ENCODE data around the gene KIAA0319L. TPM values are rescaled to one million over a fixed set of nuclear protein-coding genes. Genes with fewer than 3 reads are reported as not detected.

KIAA0319L gene
- total RNA-seq, 1 experiment from 2014 or later, result 46.4 TPM

GRCh38 chr1:35439626-35440025 is 117.6 kb downstream of the KIAA0319L start:
- no peak overlapping the region for H3K9ac ChIP-seq (ENCODE audit: extremely low read depth, insufficient read length, low read length)
- no peak for DNase-seq
- Mint-ChIP-seq H3K4me3 (no peak overlapping the region), H3K9me3 (no peaks in the 10 kb centered on the region), H3K27me3 (ENCODE audit: low read depth) (no peaks in the 10 kb centered on the region), H3K27ac (peak overlapping the region in 1 of 3 experiments; percentile 63; a peak in 2 of 7 replicates), H3K36me3 (ENCODE audit: insufficient read depth in 1 of 3, low read depth in 3 of 3) (peaks cover 36 to 82% (median 70%) of the 10 kb centered on the region in 3 experiments; a peak in 6 of 7 replicates), H3K4me1 (no peaks in the 10 kb centered on the region)
- H3K23ac ChIP-seq (ENCODE audit: insufficient read length, low read depth, low read length), result no peak overlapping the region
- H3K27me3 ChIP-seq (ENCODE audit: insufficient read depth, low read length), result no peaks in the 10 kb centered on the region
- H2BK5ac ChIP-seq (ENCODE audit: insufficient read length, low read length), result no peak overlapping the region
- no peak overlapping the region for H3K4ac ChIP-seq (ENCODE audit: low read depth, low read length)
- H3K4me2 ChIP-seq (ENCODE audit: insufficient read depth, insufficient read length, low read length), result no peak overlapping the region
- no peak overlapping the region for H2AK5ac ChIP-seq (ENCODE audit: insufficient read length, low read length)
- H3K9me3 ChIP-seq (ENCODE audit: control insufficient read depth, low read depth, low read length), result no peaks in the 10 kb centered on the region
- no peak overlapping the region for H4K91ac ChIP-seq (ENCODE audit: insufficient read length, low read depth, low read length)
- H2BK20ac ChIP-seq (ENCODE audit: low read depth, low read length, poor library complexity, severe bottlenecking), result no peak overlapping the region
- H3K27ac ChIP-seq (ENCODE audit: insufficient read length, low read depth, low read length), result no peak overlapping the region
- H3T11ph ChIP-seq (ENCODE audit: low read length), result no peak overlapping the region
- H3K23me2 ChIP-seq (ENCODE audit: insufficient read length, low read depth, low read length, poor library complexity, severe bottlenecking), result no peaks in the 10 kb centered on the region
- no peaks in the 10 kb centered on the region for H3K79me2 ChIP-seq (ENCODE audit: insufficient read depth, low read length)
- no peak overlapping the region for H3K56ac ChIP-seq (ENCODE audit: insufficient read length, low read depth, low read length)
- H3K4me1 ChIP-seq (ENCODE audit: insufficient read depth, low read length), result no peaks in the 10 kb centered on the region
- no peak overlapping the region for H4K5ac ChIP-seq (ENCODE audit: insufficient read length, low read depth, low read length)
- H2AFZ ChIP-seq (ENCODE audit: low read length), result no peak overlapping the region
- no peak overlapping the region for H2BK15ac ChIP-seq (ENCODE audit: low read depth, low read length)
- TF ChIP-seq, protein P1, sequence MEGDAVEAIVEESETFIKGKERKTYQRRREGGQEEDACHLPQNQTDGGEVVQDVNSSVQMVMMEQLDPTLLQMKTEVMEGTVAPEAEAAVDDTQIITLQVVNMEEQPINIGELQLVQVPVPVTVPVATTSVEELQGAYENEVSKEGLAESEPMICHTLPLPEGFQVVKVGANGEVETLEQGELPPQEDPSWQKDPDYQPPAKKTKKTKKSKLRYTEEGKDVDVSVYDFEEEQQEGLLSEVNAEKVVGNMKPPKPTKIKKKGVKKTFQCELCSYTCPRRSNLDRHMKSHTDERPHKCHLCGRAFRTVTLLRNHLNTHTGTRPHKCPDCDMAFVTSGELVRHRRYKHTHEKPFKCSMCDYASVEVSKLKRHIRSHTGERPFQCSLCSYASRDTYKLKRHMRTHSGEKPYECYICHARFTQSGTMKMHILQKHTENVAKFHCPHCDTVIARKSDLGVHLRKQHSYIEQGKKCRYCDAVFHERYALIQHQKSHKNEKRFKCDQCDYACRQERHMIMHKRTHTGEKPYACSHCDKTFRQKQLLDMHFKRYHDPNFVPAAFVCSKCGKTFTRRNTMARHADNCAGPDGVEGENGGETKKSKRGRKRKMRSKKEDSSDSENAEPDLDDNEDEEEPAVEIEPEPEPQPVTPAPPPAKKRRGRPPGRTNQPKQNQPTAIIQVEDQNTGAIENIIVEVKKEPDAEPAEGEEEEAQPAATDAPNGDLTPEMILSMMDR (conservative IDR thresholded peaks at IDR 0.05), result no peak
- WGBS (ENCODE audit: extremely low coverage, insufficient read length, low lambda C conversion rate), result no CpG with 5 or more reads among the region's 1 CpG
- H4K20me1 ChIP-seq (ENCODE audit: control insufficient read depth, insufficient read depth, insufficient read length), result peaks cover 3% of the 10 kb centered on the region
- H4K8ac ChIP-seq (replicated peaks; ENCODE audit: insufficient read length, low read depth, low read length), result no peak overlapping the region
- H2BK12ac ChIP-seq (ENCODE audit: insufficient read length, low read depth, low read length), result no peak overlapping the region
- no peaks in the 10 kb centered on the region for H3K79me1 ChIP-seq (ENCODE audit: insufficient read depth, low read depth, low read length, poor library complexity, severe bottlenecking)
- H3K14ac ChIP-seq (ENCODE audit: insufficient read depth, low read length), result no peak overlapping the region
- no peak overlapping the region for H3K18ac ChIP-seq (ENCODE audit: insufficient read length, low read depth, low read length)
- no peak overlapping the region for H2BK120ac ChIP-seq (ENCODE audit: low read depth, low read length, poor library complexity, severe bottlenecking)

All from H9 (cell line).